ENCODE measurements around the gene AMDHD2.

- TF ChIP-seq CTCF (IDR thresholded peaks at IDR 0.05): no peak
- no peak for TF ChIP-seq POLR2A (IDR thresholded peaks at IDR 0.05)
Measured at GRCh38 chr16:2494616-2495015, 25.6 kb upstream of the AMDHD2 start.
